Measurements from ENCODE around the gene CRTC2.

DNA sequence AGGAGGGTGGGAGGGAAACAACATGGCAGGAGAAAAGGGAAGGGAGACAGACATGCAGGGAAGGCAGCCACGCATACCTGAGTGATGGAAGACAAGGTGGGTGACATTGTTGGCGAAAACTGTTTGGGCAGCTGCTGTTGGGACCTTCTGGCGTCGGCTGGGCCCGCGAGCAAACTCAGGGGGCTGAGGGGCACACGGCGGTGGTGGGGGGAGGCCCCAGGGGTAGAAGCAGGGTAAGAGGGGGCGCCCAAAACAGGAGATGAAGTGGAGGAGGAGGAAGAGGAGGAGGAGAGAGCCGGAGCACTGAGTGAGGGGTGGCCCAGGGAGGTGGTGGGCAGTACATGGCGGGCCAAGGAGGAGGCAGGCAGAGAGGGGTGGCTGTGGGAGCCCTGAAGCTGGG is 7.2 kb downstream of the CRTC2 start:
- TF ChIP-seq, protein P1, sequence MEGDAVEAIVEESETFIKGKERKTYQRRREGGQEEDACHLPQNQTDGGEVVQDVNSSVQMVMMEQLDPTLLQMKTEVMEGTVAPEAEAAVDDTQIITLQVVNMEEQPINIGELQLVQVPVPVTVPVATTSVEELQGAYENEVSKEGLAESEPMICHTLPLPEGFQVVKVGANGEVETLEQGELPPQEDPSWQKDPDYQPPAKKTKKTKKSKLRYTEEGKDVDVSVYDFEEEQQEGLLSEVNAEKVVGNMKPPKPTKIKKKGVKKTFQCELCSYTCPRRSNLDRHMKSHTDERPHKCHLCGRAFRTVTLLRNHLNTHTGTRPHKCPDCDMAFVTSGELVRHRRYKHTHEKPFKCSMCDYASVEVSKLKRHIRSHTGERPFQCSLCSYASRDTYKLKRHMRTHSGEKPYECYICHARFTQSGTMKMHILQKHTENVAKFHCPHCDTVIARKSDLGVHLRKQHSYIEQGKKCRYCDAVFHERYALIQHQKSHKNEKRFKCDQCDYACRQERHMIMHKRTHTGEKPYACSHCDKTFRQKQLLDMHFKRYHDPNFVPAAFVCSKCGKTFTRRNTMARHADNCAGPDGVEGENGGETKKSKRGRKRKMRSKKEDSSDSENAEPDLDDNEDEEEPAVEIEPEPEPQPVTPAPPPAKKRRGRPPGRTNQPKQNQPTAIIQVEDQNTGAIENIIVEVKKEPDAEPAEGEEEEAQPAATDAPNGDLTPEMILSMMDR (conservative IDR thresholded peaks at IDR 0.05; ENCODE audit: low read depth in 2 of 2), result no peak
- TF ChIP-seq POLR2AphosphoS5 (IDR thresholded peaks at IDR 0.05; ENCODE audit: low read depth) (no peak), EZH2 (IDR thresholded peaks at IDR 0.05; ENCODE audit: low read depth, unreplicated experiment) (no peak), CREB1 (CRISPR knock-in tag; IDR thresholded peaks at IDR 0.05; ENCODE audit: low read depth) (no peak), REST (IDR thresholded peaks at IDR 0.05; ENCODE audit: unreplicated experiment) (no peak), EZH2phosphoT487 (IDR thresholded peaks at IDR 0.05; ENCODE audit: unreplicated experiment) (no peak), JUNB (IDR thresholded peaks at IDR 0.05; ENCODE audit: unreplicated experiment) (no peak), ZNF114 (CRISPR knock-in tag; IDR thresholded peaks at IDR 0.05) (no peak), STAT1 (IDR thresholded peaks at IDR 0.05; ENCODE audit: unreplicated experiment) (no peak), NANOG (IDR thresholded peaks at IDR 0.05; ENCODE audit: borderline replicate concordance) (no peak)
